IPS-NIHi7 (cell line): ENCODE data around the gene ATF7IP2.
"Not testable (repeated sequence)": the region's sequence is repeated elsewhere in the genome, so short reads cannot be mapped to it uniquely, and the experiment has no call there.

ENCODE experiments used
- DNase-seq: peaks from one replicate; pipeline ENCODE4 v3.0.0; 2012; ENCODE audit warnings: mixed read lengths; ENCODE audit errors: extremely low spot score

The ATF7IP2 gene

DNA sequence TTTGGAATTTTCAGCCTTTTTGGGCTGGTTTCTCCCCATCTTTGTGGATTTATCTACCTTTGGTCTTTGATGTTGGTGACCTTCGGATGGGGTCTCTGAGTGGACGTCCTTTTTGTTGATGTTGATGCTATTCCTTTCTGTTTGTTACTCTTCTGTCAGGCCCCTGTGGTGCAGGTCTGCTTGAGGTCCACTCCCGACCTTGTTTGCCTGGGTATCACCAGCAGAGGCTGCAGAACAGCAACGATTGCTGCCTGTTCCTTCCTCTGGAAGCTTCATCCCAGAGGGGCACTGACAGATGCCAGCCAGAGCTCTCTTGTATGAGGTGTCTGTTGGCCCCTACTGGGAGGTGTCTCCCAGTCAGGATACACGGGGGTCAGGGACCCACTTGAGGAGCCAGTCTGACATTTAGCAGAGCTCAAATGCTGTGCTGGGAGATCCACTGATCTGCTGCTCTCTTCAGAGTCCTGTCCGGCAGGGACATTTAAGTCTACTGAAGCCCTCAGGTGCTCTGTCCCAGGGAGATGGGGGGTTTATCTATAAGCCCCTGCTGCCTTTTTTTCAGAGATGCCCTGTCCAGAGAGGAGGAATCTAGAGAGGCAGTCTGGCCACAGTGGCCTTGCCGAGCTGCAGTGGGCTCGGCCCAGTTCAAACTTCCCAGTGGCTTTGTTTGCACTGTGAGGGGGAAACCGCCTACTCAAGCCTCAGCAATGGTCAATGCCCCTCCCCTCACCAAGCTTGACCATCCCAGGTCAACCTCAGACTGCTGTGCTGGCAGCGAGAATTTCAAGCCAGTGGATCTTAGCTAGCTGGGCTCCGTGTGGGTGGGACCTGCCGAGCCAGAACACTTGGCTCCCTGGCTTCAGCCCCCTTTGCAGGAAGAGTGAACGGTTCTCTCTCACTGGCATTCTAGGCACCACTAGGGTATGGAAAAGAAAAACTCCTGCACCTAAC, 66.6 kb downstream of the ATF7IP2 start:
- not testable (repeated sequence) for DNase-seq

DNA sequence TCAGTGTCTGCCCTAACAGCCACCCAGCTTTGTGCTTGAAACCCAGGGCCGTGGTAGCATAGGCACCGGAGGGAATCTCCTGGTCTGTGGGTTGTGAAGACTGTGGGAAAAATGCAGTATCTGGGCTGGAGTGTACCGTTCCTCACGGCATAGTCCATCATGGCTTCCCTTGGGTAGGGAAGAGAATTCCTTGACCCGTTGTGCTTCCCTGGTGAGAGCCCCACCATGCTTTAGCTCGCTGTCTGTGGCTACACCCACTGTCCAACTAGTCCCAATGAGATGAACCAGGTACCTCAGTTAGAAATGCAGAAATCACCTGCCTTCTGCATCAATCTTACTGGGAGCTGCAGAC, 67.3 kb downstream of the ATF7IP2 start:
- no peak for DNase-seq

DNA sequence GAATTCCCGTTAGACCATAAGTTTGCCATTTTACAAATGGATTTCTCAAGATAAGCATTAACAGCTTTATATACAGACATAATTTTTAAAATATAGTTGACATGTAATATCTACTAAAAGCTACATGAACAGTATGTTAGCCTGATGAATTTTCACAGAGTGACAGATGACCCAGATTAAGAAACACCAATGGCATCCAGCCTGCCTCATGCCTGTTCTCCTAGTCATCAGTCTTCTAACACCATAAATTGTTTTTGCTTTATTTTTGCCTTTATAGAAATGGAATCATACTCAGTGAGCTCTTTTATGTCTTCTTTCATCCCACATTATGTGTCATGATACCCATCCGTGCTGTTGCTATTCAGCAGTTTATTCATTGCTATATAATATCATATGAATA, 80.0 kb downstream of the ATF7IP2 start:
- no peak for DNase-seq

DNA sequence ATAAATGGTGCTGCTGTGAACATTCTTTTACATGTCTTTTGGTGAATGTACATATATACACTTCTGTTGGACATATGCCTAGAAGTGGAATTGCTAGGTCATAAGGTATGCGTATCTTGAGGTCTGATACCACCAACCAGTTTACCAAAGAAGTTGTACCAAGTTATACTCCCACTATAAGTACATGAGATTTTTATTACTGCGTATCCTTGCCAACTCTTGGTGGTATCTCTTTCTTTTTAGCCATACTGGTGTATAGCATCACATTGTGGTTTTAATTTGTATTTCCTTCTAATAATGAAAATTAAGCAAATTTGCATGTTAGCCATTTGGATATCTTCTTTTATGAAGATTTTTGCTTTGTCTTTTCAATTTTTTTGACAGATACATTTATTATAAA, 80.5 kb downstream of the ATF7IP2 start:
- no peak for DNase-seq

DNA sequence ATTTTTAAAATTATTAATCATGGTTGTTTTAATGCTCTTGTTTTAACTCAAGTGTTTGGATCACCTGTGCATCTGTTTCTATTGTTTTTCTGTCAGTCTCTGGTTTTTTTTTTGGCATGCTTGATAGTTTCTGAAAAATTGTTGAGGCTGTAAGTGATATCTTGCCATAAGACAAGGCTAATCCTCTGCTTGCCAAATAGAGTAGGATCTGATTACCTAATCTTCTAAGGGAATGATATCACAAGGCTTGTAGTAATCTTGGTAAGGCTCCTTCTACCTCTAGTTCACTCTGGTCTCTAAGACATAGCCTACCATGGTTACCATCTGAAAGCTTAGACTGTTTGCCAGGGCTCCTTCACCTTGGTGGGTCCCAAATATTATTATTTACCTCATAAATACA, 81.0 kb downstream of the ATF7IP2 start:
- DNase-seq = no peak

DNA sequence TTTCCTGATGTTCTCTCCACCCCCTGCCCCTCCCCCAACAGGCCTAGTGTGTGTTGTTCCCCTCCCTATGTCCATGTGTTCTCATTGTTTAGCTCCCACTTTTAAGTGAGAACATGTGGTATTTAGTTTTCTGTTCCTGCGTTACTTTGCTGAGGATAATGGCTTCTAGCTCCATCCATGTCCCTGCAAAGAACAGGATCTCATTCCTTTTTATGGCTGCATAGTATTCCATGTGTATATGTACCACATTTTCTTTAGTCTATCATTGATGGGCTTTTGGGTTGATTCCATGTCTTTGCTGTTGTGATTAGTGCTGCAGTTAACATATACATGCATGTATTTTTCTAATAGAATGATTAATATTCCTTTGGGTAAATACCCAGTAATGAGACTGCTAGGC, 90.8 kb downstream of the ATF7IP2 start:
- DNase-seq = not testable (repeated sequence)

DNA sequence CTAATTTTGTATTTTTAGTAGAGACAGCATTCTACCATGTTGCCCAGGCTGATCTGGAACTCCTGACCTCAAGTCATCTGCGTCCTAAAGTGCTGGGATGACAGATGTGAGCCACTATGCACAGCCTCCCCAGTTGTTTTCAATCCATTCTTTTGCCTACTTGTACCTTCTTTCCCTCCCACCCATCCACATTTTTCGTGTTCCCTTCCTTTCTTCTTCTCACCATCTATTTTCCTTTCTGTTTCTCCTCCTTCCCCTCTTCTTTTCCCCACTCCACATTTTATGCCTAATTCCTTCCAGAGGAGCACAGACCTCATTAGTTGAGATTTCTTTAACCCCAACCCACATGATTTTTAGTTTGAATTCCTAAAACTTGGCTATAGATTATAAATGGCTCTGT, 94.3 kb downstream of the ATF7IP2 start:
- DNase-seq = no peak

DNA sequence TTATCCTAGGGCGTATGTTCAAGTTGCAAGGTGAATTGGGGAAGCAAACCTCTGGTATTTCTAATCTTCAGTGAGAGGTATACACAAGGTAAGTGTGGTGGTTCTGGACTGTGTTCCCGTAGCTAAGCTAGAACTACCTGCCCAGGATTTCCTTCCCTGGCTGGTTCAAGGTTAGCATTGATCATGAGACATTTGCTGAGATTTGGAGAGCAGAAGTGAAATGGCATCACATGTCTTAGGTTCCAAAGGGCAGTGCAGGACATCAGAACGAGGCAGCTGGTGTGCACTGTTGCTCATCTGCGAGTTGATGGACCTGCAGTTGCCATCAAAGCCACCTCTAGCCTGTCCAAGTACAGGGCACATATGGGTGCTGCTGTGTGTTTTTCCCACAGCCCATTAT, 99.3 kb downstream of the ATF7IP2 start:
- DNase-seq = no peak

DNA sequence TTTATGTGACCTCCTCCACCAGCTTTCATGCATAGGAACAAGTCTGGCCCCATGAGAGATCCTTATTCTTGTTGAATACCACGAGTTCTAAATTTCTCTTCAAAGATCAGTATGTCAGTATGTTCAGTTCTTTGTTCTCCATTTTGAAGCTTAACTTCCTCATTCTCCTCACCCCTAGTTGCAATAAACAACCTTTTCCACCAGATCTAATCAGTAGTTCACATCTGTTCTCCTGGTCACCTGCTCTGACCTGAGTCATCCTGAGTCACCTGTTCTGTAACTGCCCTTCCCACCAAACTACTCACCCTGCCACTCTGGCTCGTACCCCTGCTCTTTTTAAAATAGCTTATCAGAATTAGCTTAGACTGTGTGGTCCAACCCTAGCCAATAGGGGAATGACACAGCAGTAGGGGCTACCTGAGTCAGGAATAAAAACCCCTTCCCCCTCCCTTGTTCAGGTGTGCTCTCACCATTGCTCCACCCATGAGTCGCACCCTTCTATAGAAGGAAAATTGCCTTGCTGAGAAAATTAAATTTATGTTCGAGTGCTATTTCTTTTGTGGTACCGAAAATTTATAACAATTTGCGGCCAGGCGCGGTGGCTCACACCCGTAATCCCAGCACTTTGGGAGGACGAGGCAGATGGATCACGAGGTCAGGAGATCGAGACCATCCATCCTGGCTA, 100.0 kb downstream of the ATF7IP2 start:
- no peak for DNase-seq

DNA sequence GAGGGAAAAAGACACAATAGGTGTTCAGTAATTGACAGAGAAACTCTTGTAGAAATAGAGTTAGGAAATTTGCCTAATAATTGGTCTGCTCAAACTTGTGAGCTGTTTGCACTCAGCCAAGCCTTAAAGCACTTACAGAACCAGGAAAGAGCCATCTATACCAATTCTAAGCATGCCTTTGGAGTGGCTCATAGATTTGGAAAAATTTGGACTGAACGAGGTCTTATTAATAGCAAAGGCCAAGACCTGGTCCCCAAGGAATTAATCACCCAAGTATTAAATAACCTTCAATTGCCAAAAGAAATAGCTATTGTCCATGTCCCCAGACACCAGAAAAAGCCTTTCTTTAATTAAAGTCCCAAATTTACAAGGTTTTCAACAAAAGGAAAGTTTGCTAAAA, 104.3 kb downstream of the ATF7IP2 start:
- no peak for DNase-seq

DNA sequence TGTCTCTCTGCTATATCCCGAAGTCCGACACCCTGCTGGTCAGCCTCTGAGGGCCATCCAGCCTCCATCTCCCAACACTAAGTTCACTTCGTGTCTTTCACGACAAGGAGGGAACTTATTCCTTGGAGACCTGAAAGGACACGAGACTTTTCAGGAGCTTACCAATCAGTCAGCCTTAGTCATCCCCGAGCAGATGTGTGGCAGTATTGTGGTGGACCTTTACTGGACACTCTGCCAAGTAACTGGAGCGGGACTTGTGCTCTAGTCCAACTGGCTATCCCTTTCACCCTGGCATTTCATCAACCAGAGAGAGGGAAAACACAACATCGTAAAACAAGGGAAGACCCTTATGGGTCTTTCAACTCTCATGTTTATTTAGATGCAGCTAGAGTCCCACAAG, 107.4 kb downstream of the ATF7IP2 start:
- no peak for DNase-seq

DNA sequence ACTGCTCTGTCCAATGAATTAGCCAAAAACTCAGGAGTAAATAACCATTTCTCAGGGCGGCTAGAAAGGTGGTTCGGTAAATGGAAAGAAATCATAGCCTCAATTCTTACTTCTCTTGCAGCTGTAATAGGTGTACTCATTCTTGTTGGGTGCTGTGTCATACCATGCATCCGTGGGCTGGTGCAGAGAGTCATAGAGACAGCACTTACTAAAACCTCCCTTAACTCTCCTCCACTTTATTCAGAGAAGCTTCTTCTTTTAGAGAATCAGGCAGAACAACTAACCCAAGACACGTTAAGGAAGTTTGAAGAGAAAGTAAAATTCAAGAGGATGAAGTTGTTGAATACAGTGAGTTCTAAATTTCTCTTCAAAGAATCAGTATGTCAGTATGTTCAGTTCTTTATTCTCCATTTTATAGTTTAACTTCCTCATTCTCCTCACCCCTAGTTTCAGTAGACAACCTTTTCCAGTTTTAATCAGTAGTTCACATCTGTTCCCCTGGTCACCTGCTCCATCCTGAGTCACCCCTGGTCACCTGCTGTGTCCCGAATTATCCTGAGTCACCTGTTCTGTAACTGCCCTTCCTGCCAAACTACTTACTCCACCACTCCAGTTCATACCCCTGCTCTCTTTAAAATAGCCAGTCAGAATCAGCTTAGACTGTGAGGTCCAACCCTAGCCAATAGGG, 108.6 kb downstream of the ATF7IP2 start:
- DNase-seq = no peak

DNA sequence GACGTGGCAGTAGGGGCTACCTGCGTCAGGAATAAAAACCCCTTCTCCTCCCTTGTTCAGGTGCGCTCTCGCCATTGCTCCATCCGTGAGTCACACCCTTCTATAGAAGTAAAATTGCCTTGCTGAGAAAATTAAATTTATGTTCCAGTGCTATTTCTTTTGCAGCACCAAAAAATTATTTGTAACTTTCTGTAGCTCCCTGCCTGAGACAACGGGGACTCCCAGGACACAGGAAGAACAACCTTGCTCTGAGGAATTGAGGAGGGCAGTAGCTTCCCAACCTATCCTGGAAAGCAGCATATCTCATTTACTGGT, 109.1 kb downstream of the ATF7IP2 start:
- DNase-seq = no peak

DNA sequence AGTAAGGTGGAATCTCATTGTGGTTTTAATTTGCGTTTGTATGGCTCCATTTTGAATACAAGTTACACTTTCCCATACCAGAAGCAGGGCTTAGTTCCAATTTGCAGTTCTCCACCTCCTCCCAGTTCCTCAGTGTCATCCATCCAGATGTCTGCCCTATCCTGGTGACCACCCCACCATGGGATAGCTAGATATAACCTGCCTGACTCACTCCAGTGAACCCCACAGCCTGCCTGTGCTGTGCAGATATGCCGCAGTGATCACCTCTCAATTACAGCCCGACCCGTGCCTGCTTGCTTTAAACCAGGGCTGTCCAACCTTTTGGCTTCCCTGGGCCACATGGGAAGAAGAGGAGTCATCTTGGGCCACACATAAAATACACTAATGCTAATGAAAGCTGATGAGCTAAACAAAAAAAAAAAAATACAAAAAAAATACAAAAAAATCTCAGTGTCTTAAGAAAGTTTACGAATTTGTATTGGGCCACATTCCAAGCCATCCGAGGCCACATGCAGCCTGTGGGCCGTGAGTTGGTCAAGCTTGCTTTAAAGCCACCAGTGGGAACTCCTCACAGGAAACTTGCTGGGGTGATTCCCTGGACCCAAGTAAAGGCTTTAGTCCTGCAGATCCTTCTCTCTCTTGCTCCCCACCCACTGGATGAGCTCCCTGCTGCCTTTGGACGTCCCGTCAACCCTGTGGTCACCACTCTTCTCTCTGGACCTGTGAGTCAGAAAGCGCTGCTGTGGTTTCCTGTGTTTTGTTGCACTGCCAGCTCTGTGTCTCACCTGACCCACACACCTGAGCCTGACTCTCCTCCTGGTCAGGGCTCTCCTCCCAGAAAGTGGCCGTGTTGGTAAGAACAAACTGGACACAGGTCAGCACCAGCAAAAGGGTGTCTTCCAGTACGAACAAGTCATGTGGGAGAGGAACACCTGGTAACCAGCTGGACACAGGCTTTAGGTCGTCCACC, 111.6 kb downstream of the ATF7IP2 start:
- DNase-seq = no peak

DNA sequence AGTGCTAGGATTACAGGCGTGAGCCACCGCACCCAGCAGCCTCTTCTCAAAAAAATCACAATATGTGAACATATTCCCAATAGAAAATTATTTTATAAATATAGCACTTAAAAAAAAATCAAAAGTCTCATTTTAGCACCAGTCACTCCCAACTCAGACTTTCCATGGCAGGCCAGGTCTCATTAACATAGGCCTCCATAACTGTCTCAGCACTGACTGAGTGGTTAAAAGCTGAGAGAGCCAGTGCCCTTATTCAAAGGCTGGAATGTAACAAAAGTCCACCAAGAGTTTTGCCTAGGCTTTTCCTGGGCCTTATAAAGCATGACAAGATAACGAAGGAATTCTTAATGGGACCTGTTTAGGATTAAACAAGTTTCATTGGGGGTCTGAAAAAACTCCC, 114.7 kb downstream of the ATF7IP2 start:
- DNase-seq = no peak

DNA sequence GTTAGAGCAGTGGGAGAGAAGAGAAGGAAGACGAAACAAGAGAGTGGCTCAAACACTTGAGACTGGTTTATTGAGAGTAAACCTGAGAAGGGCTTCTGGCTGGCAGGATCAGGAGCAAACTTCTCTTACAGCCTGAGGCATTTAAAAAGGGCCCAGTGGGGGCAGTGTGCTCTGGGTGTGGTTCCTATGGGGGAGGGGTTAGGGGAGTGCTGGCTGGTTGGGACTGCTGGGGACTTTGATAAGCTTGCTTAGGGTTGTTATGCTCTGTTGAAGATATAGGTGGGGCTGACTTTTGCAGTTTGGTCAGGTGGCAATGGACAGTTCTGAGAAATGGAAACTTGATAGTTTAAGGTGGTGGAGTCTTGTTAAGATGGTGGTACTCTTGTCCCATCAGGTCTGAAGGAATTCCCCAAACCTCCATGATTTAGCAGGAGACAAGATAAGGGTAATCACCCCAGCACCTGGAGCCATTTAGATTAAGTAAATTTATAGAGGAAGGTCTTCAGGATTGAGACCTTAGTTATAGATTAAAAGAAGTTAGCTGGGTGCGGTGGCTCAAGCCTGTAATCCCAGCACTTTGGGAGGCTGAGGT, 115.3 kb downstream of the ATF7IP2 start:
- no peak for DNase-seq

DNA sequence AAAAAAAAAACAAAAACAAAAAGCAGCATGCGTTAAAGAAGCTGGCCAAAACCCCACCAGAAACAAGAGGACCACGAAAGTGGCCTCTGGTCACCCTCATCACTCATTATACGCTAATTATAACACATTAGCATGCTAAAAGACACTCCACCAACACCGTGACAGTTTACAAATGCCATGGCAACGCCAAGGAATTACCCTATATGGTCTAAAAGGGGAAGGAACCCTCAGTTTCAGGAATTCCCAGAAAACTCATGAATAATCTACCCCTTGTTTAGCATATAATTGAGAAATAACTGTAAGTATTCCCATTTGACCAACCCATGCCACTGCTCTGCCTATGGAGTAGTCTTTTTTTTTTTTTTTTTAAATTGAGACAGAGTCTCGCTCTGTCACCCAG, 116.9 kb downstream of the ATF7IP2 start:
- no peak for DNase-seq

DNA sequence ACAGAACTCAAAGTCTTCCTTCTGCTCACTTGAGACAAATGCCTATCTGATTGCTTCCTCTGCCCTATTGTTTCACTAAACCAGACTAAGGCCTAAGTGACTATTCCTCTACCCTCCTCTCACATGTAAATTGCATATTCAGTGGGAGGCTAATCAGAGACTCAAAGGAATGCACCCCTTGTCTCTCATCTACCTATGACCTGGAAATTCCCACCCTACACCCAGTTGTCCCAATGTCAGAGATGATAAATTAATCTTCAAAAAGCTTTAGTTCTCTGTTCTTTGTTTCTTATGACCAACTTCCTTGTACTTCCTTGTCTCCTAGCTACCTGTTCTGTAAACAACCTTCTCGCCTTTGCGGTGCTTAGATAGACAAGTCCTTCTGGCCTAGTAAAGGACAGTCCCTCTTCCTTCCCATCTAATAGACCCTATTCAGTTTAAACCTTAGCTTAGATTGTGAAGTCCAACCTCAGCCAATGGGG, 118.6 kb downstream of the ATF7IP2 start:
- no peak for DNase-seq

DNA sequence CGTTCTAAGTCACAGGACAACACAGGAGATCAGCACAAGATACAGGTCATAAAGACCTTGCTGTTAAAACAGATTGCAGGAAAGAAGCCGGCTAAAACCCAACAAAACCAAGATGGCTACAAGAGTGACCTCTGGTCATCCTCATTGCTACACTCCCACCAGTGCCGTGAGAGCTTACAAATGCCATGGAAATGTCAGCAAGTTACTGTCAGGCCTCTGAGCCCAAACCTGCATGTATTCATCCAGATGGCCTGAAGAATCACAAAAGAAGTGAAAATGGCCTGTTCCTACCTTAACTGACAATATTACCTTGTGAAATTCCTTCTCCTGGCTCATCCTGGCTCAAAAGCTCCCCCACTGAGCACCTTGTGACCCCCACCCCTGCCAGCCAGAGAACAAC, 119.4 kb downstream of the ATF7IP2 start:
- DNase-seq = not testable (repeated sequence)

DNA sequence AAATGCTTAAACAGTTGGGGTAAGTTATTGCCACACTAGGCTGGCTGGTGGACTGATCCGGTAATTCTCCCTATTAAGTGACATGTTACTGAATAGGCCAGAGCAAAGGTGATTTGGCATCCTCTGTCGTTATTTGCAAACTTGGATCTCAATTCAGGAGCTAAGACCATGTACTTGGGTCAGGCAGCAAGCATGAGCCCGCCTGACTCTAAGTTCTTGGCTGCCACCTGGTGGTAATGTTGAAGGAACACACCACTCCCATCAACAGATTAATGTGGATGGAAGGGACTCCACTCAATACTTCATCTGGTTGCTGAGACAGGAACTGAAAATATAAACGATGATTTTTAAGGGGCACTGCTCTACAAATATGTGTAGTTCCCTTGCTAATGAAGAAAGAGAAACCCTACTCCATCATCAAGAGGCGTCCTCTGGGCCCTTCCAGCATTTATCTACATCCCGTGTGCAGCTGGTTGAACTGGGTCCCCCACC, 123.7 kb downstream of the ATF7IP2 start:
- DNase-seq = peak; percentile 85

DNA sequence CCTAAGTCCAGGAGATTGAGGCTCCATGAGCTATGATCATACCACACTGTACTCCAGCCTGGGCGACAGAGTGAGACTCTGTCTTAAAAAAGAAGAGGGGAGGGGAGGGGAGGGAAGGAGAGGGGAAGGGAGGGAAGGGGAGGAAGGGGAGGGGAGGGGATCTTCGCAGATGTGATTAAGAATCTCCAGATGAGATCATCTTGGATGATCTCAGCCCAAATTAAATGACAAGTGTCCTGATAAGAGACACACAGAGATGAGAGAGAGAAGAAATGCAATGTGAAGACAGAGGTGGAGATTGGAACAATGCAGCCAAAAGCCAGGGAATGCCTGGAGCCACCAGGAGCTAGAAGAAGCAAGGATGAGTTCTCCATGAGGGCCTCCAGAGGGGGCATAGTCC, 124.4 kb downstream of the ATF7IP2 start:
- no peak for DNase-seq
